K562 (cell line): ENCODE measurements around the gene ILK. TPM values are rescaled to one million over a fixed set of nuclear protein-coding genes. Genes with fewer than 3 reads are reported as not detected.

ENCODE experiments used
- ATAC-seq: fragments of 200-7000 bp; cut with Tn5 transposase; 3 replicates; pipeline ENCODE4 v1.9.1; 2020; ENCODE audit warnings: moderate library complexity
- BruUV-seq: library from RNA; stranded (reverse); fragments of 400-500 nt; replicated peaks from 2 replicates; lab custom pipeline; 2021; lab: Mats Ljungman, UMichigan
- CTCF ChIA-PET: fragments of 300-600 bp; formaldehyde crosslinking; extraction: SDS; loops from one replicate; lab custom pipeline; 2021; ENCODE audit warnings: low intra/inter-chr PET ratio; lab: Yijun Ruan, JAX
- POLR2A ChIA-PET: fragments of 300-600, 350-650 bp; sonication (Branson Sonifier 250); formaldehyde crosslinking; extraction: SDS; loops from one replicate; lab custom pipeline; 2021; ENCODE audit warnings: antibody characterized with exemption, inconsistent platforms; lab: Yijun Ruan, JAX
- DNase-seq, 4 experiments: peaks; one replicate each; pipeline versions ENCODE4 v3.0.0 to v3.0.0-alpha.2; 2011 to 2018; ENCODE audit warnings: low spot score in 3 of 4, mixed read lengths in 3 of 4; ENCODE audit errors: extremely low read depth in 1 of 4
- FAIRE-seq: peaks from 2 replicates; lab custom pipeline; 2011; peaks lifted over from hg19 to GRCh38; lab: Jason Lieb, UNC
- H2AFZ ChIP-seq: 2 replicates; pipeline ENCODE4 v1.6.0; 2011; ENCODE audit warnings: low read depth, low read length, control low read depth, inconsistent platforms
- H3K27ac ChIP-seq: fragments of 200-600 bp; 3 replicates; pipeline ENCODE4 v1.8.0; 2011; ENCODE audit warnings: low read depth, mild to moderate bottlenecking, control low read depth, inconsistent platforms, low read length, moderate library complexity, mixed read lengths; ENCODE audit errors: extremely low read depth
- H3K27me3 ChIP-seq, 2 experiments: fragments of 300-600 bp in 1 of 2; 2 replicates in 1 of 2; 3 replicates in 1 of 2; pipeline versions ENCODE4 v1.6.0 to v1.8.0; 2011; ENCODE audit warnings: inconsistent platforms in 2 of 2, low read length in 2 of 2, mild to moderate bottlenecking in 1 of 2, mixed read lengths in 1 of 2, moderate library complexity in 1 of 2; ENCODE audit not compliant: control insufficient read depth in 2 of 2, insufficient read depth in 2 of 2
- H3K36me3 ChIP-seq: fragments of 300-600 bp; 3 replicates; pipeline ENCODE4 v1.8.0; 2011; ENCODE audit warnings: mild to moderate bottlenecking, low read length, inconsistent platforms; ENCODE audit not compliant: control insufficient read depth, insufficient read depth
- H3K4me1 ChIP-seq, 2 experiments: fragments of 200-600 bp in 1 of 2; replicated peaks in 1 of 2; 2 replicates in 1 of 2; 3 replicates in 1 of 2; pipeline versions ENCODE4 v1.5.1 to v1.8.0; 2011; ENCODE audit warnings: inconsistent platforms in 2 of 2, low read length in 2 of 2, mild to moderate bottlenecking in 1 of 2, mixed read lengths in 1 of 2, moderate library complexity in 1 of 2; ENCODE audit not compliant: control insufficient read depth in 2 of 2, insufficient read depth in 2 of 2
- H3K4me2 ChIP-seq: 2 replicates; pipeline ENCODE4 v1.6.1; 2011; ENCODE audit warnings: low read length, control low read depth, inconsistent platforms, mixed read lengths; ENCODE audit not compliant: insufficient read depth
- H3K4me3 ChIP-seq: fragments of 200-600 bp; sonication (generic), shearing (Covaris generic); 2 replicates; pipeline ENCODE4 v1.5.1; 2016; ENCODE audit warnings: control low read depth, inconsistent platforms
- H3K79me2 ChIP-seq: fragments of 200-600 bp; 3 replicates; pipeline ENCODE4 v1.8.0; 2011; ENCODE audit warnings: low read length, inconsistent platforms; ENCODE audit not compliant: control insufficient read depth, insufficient read depth
- H3K9ac ChIP-seq, 2 experiments: 2 replicates each; pipeline versions ENCODE4 v1.6.0 to v1.6.1; 2011; ENCODE audit warnings: low read depth in 2 of 2, low read length in 2 of 2, control low read depth in 1 of 2, inconsistent platforms in 1 of 2, mild to moderate bottlenecking in 1 of 2, mixed read lengths in 1 of 2; ENCODE audit not compliant: insufficient read depth in 1 of 2
- H3K9me1 ChIP-seq: one replicate; pipeline ENCODE4 v1.6.0; 2011; ENCODE audit warnings: inconsistent platforms, mild to moderate bottlenecking, low read length, moderate library complexity; ENCODE audit not compliant: control insufficient read depth, insufficient read depth
- H3K9me3 ChIP-seq: replicated peaks from 2 replicates; pipeline ENCODE4 v1.5.1; 2011; ENCODE audit warnings: low read depth, low read length, inconsistent platforms; ENCODE audit not compliant: control insufficient read depth, insufficient read depth
- H4K20me1 ChIP-seq: replicated peaks from 2 replicates; pipeline ENCODE4 v1.6.1; 2011; ENCODE audit warnings: low read length, inconsistent platforms, mixed read lengths; ENCODE audit not compliant: control insufficient read depth, insufficient read depth
- ATF7 ChIP-seq: fragments of 450-650 bp; IDR thresholded peaks from 2 replicates; pipeline ENCODE4 v1.7.1; 2014; ENCODE audit warnings: mild to moderate bottlenecking, moderate library complexity
- CBFA2T3 ChIP-seq: fragments of 450-650 bp; IDR thresholded peaks from 2 replicates; pipeline ENCODE4 v1.6.1; 2017
- CREB1 ChIP-seq, 2 experiments: sonication (generic) in 1 of 2; formaldehyde crosslinking in 1 of 2; IDR thresholded peaks; 2 replicates each; pipeline versions ENCODE4 v1.6.1 to v1.8.0; 2012 to 2022; ENCODE audit warnings: inconsistent platforms in 1 of 2, mild to moderate bottlenecking in 1 of 2, missing genetic modification reagents in 1 of 2, moderate library complexity in 1 of 2
- HCFC1 ChIP-seq: IDR thresholded peaks from 2 replicates; pipeline ENCODE4 v1.6.1; 2012; ENCODE audit warnings: low read depth, low read length, improper control_type of control experiment
- L3MBTL2 ChIP-seq: fragments of 450-650 bp; IDR thresholded peaks from 2 replicates; pipeline ENCODE4 v1.6.1; 2016; ENCODE audit warnings: mild to moderate bottlenecking, moderate library complexity
- PHB ChIP-seq: fragments of 250-450 bp; sonication (Bioruptor Pico); IDR thresholded peaks from 2 replicates; pipeline ENCODE4 v1.5.0; 2021
- SMAD4 ChIP-seq: fragments of 250-450 bp; sonication (Bioruptor Pico); conservative IDR thresholded peaks from 2 replicates; pipeline ENCODE4 v1.8.0; 2021; ENCODE audit warnings: inconsistent platforms, mild to moderate bottlenecking, moderate library complexity
- ZKSCAN3 ChIP-seq: fragments of 250-450 bp; sonication (Bioruptor Pico); IDR thresholded peaks from 2 replicates; pipeline ENCODE4 v1.4.0; 2020
- ZNF24 ChIP-seq: fragments of 450-650 bp; IDR thresholded peaks from 2 replicates; pipeline ENCODE4 v1.6.1; 2016
- WGBS: fragments of 100-300 bp; shearing (Covaris generic); methylation state at CpG from one replicate; pipeline ENCODE4 v1.1.6; 2016; ENCODE audit warnings: low coverage, mixed read lengths; ENCODE audit not compliant: insufficient coverage; ENCODE audit errors: missing lambda C conversion rate; 5-methylcytosine and 5-hydroxymethylcytosine counted together
- in situ Hi-C: fragments of 300-500 bp; cut with MboI; formaldehyde crosslinking; loops from 4 replicates; pipeline ENCODE4 v1.15.0; 2018; ENCODE audit warnings: inconsistent platforms, mixed read lengths
- intact Hi-C: fragments of 100-400 bp; cut with micrococcal nuclease; formaldehyde crosslinking; loops from 2 replicates; pipeline ENCODE4 v1.14.2; 2022
- polyA plus RNA-seq, 8 experiments: library from polyadenylated mRNA; depleted of rRNA in 4 of 8; stranded (reverse) in 5 of 8; unstranded in 3 of 8; fragments of >200 nt; fragmentation: Nextera tagmentation in 2 of 8; fragmentation: Illumina TruSeq in 1 of 8; extraction: Ambion mirVana in 2 of 8; extraction: Trizol in 1 of 8; gene quantifications; 2 replicates each; pipeline versions ENCODE4 v1.2.1 to v1.2.3, GENCODE V29; 2011 to 2014; ENCODE audit warnings: inconsistent platforms in 1 of 8, missing spikeins in 1 of 8
- total RNA-seq, 7 experiments: library from RNA; depleted of rRNA in 6 of 7; stranded (reverse); fragments of >200 nt in 6 of 7; fragmentation: Illumina TruSeq in 2 of 7; extraction: Trizol in 2 of 7; gene quantifications; 2 replicates each; pipeline versions ENCODE4 v1.2.1 to v1.2.3, GENCODE V29; 2011 to 2021; ENCODE audit warnings: low replicate concordance in 1 of 7
- TF ChIP-seq, protein P1 (sequence below), 2 experiments: IDR thresholded peaks; 2 replicates each; pipeline ENCODE4 v1.6.1; 2011; ENCODE audit warnings: borderline replicate concordance in 1 of 2, control low read depth in 1 of 2, low read depth in 1 of 2, low read length in 1 of 2, mild to moderate bottlenecking in 1 of 2, mixed read lengths in 1 of 2, moderate library complexity in 1 of 2; ENCODE audit not compliant: insufficient read depth in 1 of 2, insufficient read length in 1 of 2, poor library complexity in 1 of 2, severe bottlenecking in 1 of 2; ENCODE audit errors: extremely low read depth in 1 of 2
- TF ChIP-seq, protein P2 (sequence below): fragments of 200-800 bp; sonication (Bioruptor generic); IDR thresholded peaks from 2 replicates; pipeline ENCODE4 v1.6.1; 2017; ENCODE audit warnings: missing genetic modification characterization, missing compliant biosample characterization
- TF ChIP-seq, protein P3 (sequence below): fragments of 250-450 bp; sonication (Bioruptor Pico); IDR thresholded peaks from 2 replicates; pipeline ENCODE4 v1.6.1; 2021; ENCODE audit warnings: mild to moderate bottlenecking
- TF ChIP-seq, protein P4 (sequence below): fragments of 450-650 bp; formaldehyde crosslinking; IDR thresholded peaks from 2 replicates; pipeline ENCODE4 v1.4.0; 2020; ENCODE audit warnings: mild to moderate bottlenecking, mixed read lengths
- TF ChIP-seq, protein P5 (sequence below): sonication (generic); formaldehyde crosslinking; IDR thresholded peaks from 2 replicates; pipeline ENCODE4 v1.9.0; 2022; ENCODE audit warnings: mild to moderate bottlenecking, missing genetic modification reagents

ILK gene
- total and polyA plus RNA-seq, 9 of the 15 experiments (the other 6 are each of a cell fraction or from before 2014, with no cell fraction given), result 43.3 to 95.9 (median 58.9) TPM

DNA sequence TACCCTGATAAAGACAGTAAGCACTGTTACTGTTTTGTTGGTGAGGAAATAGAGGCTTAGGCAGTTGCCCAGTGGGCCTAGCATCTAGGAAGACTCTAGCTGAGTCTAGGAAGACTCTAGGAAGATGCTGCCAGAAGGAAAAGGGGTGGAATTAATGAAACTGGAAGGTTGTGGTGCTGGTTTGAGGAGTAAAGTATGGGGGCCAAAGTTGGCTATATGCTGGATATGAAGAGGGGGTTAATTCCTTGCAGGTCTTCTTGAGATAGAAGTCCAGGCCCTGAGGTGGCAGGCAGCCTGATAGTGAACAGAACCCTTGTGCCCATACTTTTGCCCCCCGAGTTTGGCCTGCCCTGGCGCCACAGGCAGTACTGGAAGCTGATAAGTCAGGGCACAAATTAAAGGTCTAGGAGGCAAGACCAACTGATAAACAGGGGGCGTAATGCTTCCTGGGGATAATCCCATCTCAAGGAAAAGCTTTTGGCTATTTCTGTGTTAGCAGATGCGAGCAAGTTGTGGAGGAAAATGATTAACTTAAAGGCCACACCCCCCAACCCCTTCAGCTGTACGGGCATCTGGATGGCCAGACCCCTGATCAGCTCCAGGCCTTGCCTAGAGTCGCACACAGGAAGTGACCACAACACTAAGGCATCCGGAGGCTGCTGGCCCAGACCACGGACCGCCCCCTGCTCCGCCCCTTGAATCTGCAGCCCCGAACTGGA lies 3.1 kb downstream of the ILK start:
- Histone ChIP-seq H3K36me3 (peaks cover 60% of the 10 kb centered on the region), H3K4me1 (peaks cover 31 to 34% of the 10 kb centered on the region in 2 experiments)
- 5% methylated on average over 11 of the region's 11 CpGs for WGBS
- TF ChIP-seq, protein P1, sequence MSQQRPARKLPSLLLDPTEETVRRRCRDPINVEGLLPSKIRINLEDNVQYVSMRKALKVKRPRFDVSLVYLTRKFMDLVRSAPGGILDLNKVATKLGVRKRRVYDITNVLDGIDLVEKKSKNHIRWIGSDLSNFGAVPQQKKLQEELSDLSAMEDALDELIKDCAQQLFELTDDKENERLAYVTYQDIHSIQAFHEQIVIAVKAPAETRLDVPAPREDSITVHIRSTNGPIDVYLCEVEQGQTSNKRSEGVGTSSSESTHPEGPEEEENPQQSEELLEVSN (IDR thresholded peaks at IDR 0.05; ENCODE audit: borderline replicate concordance in 1 of 2, extremely low read depth in 1 of 2, insufficient read depth in 1 of 2, insufficient read length in 1 of 2, low read depth in 1 of 2, low read length in 1 of 2, poor library complexity in 1 of 2, severe bottlenecking in 1 of 2), result peak in 1 of 2 experiments; percentile 21
- TF ChIP-seq, protein P2, sequence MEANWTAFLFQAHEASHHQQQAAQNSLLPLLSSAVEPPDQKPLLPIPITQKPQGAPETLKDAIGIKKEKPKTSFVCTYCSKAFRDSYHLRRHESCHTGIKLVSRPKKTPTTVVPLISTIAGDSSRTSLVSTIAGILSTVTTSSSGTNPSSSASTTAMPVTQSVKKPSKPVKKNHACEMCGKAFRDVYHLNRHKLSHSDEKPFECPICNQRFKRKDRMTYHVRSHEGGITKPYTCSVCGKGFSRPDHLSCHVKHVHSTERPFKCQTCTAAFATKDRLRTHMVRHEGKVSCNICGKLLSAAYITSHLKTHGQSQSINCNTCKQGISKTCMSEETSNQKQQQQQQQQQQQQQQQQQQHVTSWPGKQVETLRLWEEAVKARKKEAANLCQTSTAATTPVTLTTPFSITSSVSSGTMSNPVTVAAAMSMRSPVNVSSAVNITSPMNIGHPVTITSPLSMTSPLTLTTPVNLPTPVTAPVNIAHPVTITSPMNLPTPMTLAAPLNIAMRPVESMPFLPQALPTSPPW (CRISPR knock-in tag), result 0 out of 2 replicates have a peak, but pooled peaks have one; percentile 18
- TF ChIP-seq ZKSCAN3 (CRISPR knock-in tag) (no peak), CREB1 (IDR thresholded peaks at IDR 0.05) (no peak), CREB1 (CRISPR knock-in tag; IDR thresholded peaks at IDR 0.05) (no peak), CBFA2T3 (peak; percentile 49), ATF7 (peak; percentile 97), L3MBTL2 (0 out of 2 replicates have a peak, but pooled peaks have one; percentile 16), SMAD4 (peak; percentile 57; the same call in 1 of the 2 replicates), ZNF24 (peak; percentile 10; the same call in 1 of the 2 replicates), HCFC1 (peak; percentile 24; the same call in 1 of the 2 replicates), PHB (CRISPR knock-in tag) (no peak)
- TF ChIP-seq, protein P3, sequence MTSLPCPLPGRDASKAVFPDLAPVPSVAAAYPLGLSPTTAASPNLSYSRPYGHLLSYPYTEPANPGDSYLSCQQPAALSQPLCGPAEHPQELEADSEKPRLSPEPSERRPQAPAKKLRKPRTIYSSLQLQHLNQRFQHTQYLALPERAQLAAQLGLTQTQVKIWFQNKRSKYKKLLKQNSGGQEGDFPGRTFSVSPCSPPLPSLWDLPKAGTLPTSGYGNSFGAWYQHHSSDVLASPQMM, result no peak
- TF ChIP-seq, protein P4, sequence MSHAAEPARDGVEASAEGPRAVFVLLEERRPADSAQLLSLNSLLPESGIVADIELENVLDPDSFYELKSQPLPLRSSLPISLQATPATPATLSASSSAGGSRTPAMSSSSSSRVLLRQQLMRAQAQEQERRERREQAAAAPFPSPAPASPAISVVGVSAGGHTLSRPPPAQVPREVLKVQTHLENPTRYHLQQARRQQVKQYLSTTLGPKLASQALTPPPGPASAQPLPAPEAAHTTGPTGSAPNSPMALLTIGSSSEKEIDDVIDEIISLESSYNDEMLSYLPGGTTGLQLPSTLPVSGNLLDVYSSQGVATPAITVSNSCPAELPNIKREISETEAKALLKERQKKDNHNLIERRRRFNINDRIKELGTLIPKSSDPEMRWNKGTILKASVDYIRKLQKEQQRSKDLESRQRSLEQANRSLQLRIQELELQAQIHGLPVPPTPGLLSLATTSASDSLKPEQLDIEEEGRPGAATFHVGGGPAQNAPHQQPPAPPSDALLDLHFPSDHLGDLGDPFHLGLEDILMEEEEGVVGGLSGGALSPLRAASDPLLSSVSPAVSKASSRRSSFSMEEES, result no peak
- TF ChIP-seq, protein P5, sequence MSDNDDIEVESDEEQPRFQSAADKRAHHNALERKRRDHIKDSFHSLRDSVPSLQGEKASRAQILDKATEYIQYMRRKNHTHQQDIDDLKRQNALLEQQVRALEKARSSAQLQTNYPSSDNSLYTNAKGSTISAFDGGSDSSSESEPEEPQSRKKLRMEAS, result 0 out of 2 replicates have a peak, but pooled peaks have one; percentile 14

More for the DNA sequence above, 3.1 kb downstream of the ILK start:
- DNase-seq (peak; percentile 68 to 94 (median 79)), ATAC-seq (peak; percentile 81), FAIRE-seq (peak; percentile 93)
- Histone ChIP-seq H3K9me1 (peaks cover 3% of the 10 kb centered on the region), H2AFZ (peak overlapping the region; percentile 72), H3K9ac (peak overlapping the region; percentile 18 to 64; a peak in 3 of 4 replicates), H3K79me2 (peaks cover 75% of the 10 kb centered on the region), H3K27ac (peak overlapping the region; percentile 85), H3K4me2 (peak overlapping the region; percentile 71), H4K20me1 (no peaks in the 10 kb centered on the region), H3K9me3 (no peaks in the 10 kb centered on the region), H3K27me3 (no peaks in the 10 kb centered on the region), H3K4me3 (no peak overlapping the region)
- POLR2A ChIA-PET, result interaction anchor here (0.5 to 1.8 kb wide), 15 partner anchors 8 to 133 kb away, joined by 3 to 17 read pairs (median 4); partner anchors contain the start of genes TPP1 and TRIM3
- in situ Hi-C loops, result loop anchor here (5.0 kb wide), 1 partner anchor 74 kb away; no protein-coding TSS in a partner anchor
- intact Hi-C loops, result no loop called here
- BruUV-seq, result no TSS peak
- CTCF ChIA-PET, result interaction anchor here (0.9 kb wide), 1 partner anchor 77 kb away, joined by 3 read pairs; no protein-coding TSS in a partner anchor
